ENCODE data around the gene DAPK1. TPM values are rescaled to one million over a fixed set of nuclear protein-coding genes. Genes with fewer than 3 reads are reported as not detected.

The DAPK1 gene
- polyA plus RNA-seq, 2 of the 4 experiments (the other 2 are of a cell fraction) = 55.2 to 67.2 TPM

DNA sequence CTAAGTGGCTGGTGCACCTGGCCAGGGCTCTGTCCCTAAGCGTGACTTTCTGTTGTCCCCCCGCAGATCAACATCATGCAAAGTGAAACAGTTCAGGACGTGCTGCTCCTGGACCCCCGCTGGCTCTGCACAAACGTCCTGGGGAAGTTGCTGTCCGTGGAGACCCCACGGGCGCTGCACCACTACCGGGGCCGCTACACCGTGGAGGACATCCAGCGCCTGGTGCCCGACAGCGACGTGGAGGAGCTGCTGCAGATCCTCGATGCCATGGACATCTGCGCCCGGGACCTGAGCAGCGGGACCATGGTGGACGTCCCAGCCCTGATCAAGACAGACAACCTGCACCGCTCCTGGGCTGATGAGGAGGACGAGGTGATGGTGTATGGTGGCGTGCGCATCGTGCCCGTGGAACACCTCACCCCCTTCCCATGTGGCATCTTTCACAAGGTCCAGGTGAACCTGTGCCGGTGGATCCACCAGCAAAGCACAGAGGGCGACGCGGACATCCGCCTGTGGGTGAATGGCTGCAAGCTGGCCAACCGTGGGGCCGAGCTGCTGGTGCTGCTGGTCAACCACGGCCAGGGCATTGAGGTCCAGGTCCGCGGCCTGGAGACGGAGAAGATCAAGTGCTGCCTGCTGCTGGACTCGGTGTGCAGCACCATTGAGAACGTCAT, 208.5 kb downstream of the DAPK1 start:
- ATAC-seq (no peak), FAIRE-seq (no peak), DNase-seq (ENCODE audit: low read depth in 1 of 2, low spot score in 1 of 2) (no peak)
- no peak overlapping the region for H3K4me2 ChIP-seq
- peaks cover 25% of the 10 kb centered on the region for H3K4me1 ChIP-seq
- TF ChIP-seq ZSCAN20 (CRISPR knock-in tag; IDR thresholded peaks at IDR 0.05) (no peak), HDAC2 (IDR thresholded peaks at IDR 0.05) (no peak), RNF2 (IDR thresholded peaks at IDR 0.05; ENCODE audit: borderline replicate concordance, low read depth) (no peak), KDM1A (IDR thresholded peaks at IDR 0.05; ENCODE audit: low read depth) (no peak), NFE2L2 (conservative IDR thresholded peaks at IDR 0.05; ENCODE audit: low read length) (no peak), NR3C1 (IDR thresholded peaks at IDR 0.05) (no peak)
- TF ChIP-seq, protein P1, sequence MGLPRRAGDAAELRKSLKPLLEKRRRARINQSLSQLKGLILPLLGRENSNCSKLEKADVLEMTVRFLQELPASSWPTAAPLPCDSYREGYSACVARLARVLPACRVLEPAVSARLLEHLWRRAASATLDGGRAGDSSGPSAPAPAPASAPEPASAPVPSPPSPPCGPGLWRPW (IDR thresholded peaks at IDR 0.05) = no peak
- TF ChIP-seq, protein P2, sequence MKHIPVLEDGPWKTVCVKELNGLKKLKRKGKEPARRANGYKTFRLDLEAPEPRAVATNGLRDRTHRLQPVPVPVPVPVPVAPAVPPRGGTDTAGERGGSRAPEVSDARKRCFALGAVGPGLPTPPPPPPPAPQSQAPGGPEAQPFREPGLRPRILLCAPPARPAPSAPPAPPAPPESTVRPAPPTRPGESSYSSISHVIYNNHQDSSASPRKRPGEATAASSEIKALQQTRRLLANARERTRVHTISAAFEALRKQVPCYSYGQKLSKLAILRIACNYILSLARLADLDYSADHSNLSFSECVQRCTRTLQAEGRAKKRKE (CRISPR knock-in tag; IDR thresholded peaks at IDR 0.05; ENCODE audit: low read depth) = no peak
- no peak overlapping the region for H3K27ac ChIP-seq
- WGBS (ENCODE audit: missing lambda C conversion rate) = 93% methylated on average over 22 of the region's 39 CpGs
- no peak overlapping the region for H3K4me3 ChIP-seq
- no peaks in the 10 kb centered on the region for H3K9me3 ChIP-seq
- POLR2A ChIA-PET = no interaction called here
- CTCF ChIA-PET = interaction anchor here (0.7 to 4.0 kb wide), 3 partner anchors 22 to 107 kb away, joined by 3 to 13 read pairs (median 3); no protein-coding TSS in a partner anchor

DNA sequence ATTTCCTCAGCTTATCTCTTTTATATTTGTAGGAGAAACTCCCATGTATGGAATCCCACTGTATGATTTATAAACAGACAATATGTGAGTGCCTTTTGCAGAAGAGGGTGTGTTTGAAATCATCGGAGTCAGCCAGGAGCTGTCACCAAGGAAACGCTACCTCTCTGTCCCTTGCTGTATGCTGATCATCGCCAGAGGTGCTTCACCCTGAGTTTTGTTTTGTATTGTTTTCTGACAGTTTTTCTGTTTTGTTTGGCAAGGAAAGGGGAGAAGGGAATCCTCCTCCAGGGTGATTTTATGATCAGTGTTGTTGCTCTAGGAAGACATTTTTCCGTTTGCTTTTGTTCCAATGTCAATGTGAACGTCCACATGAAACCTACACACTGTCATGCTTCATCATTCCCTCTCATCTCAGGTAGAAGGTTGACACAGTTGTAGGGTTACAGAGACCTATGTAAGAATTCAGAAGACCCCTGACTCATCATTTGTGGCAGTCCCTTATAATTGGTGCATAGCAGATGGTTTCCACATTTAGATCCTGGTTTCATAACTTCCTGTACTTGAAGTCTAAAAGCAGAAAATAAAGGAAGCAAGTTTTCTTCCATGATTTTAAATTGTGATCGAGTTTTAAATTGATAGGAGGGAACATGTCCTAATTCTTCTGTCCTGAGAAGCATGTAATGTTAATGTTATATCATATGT, 210.3 kb downstream of the DAPK1 start:
- WGBS (ENCODE audit: missing lambda C conversion rate) = 83% methylated on average over 6 of the region's 6 CpGs
- H3K4me1 ChIP-seq = peaks cover 37% of the 10 kb centered on the region
- FAIRE-seq (no peak), ATAC-seq (no peak), DNase-seq (ENCODE audit: low read depth in 1 of 2, low spot score in 1 of 2) (no peak)
- CTCF ChIA-PET = interaction anchor here (0.9 to 4.0 kb wide), 3 partner anchors 22 to 105 kb away, joined by 3 to 13 read pairs (median 13); no protein-coding TSS in a partner anchor
- no peaks in the 10 kb centered on the region for H3K9me3 ChIP-seq
- H3K4me2 ChIP-seq = no peak overlapping the region
- POLR2A ChIA-PET = no interaction called here
- no peak for TF ChIP-seq GATA3 (IDR thresholded peaks at IDR 0.05; ENCODE audit: borderline replicate concordance)
- TF ChIP-seq MAFK (IDR thresholded peaks at IDR 0.05; ENCODE audit: partially characterized antibody) = peak; percentile 16
- H3K4me3 ChIP-seq = no peak overlapping the region
- peak overlapping the region in 1 of 2 experiments; percentile 16; a peak in 1 of 6 replicates for H3K27ac ChIP-seq

DNA sequence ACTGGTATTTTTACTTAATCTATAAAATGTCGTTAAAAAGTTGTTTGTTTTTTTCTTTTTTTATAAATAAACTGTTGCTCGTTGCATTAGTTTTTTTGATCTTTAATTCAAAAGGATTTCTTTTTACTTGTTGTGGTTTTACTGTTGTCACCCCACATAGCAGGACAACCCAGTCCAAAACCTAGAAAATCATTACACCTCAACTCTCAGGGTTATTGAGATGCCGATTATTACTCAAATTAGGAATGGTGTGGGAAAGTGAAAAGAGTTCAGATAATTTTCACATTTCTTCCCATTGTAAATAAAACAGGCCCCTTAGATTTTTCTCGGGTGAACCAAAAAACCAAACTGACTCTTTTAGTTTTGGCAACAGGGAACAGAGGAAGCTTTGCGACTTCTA, 210.9 kb downstream of the DAPK1 start:
- DNase-seq (ENCODE audit: low read depth in 1 of 2, low spot score in 1 of 2) = no peak
- no peaks in the 10 kb centered on the region for H3K9me3 ChIP-seq
- WGBS (ENCODE audit: missing lambda C conversion rate) = 84% methylated on average over 5 of the region's 5 CpGs
- ATAC-seq = no peak
- ChIA-PET CTCF (interaction anchor here (0.9 to 2.7 kb wide), 2 partner anchors 23 to 104 kb away, joined by 3 to 13 read pairs; no protein-coding TSS in a partner anchor), POLR2A (no interaction called here)
- H3K4me3 ChIP-seq = no peak overlapping the region
- TF ChIP-seq ZC3H11A (IDR thresholded peaks at IDR 0.05) (no peak), HOXA7 (CRISPR knock-in tag; IDR thresholded peaks at IDR 0.05) (no peak), HOXB5 (CRISPR knock-in tag; IDR thresholded peaks at IDR 0.05) (no peak), CHD4 (IDR thresholded peaks at IDR 0.05; ENCODE audit: borderline replicate concordance) (no peak), NFE2L2 (conservative IDR thresholded peaks at IDR 0.05; ENCODE audit: low read length) (no peak)
- TF ChIP-seq, protein P3, sequence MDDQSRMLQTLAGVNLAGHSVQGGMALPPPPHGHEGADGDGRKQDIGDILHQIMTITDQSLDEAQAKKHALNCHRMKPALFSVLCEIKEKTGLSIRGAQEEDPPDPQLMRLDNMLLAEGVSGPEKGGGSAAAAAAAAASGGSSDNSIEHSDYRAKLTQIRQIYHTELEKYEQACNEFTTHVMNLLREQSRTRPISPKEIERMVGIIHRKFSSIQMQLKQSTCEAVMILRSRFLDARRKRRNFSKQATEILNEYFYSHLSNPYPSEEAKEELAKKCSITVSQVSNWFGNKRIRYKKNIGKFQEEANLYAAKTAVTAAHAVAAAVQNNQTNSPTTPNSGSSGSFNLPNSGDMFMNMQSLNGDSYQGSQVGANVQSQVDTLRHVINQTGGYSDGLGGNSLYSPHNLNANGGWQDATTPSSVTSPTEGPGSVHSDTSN (IDR thresholded peaks at IDR 0.05) = no peak
- H3K4me1 ChIP-seq = peaks cover 36% of the 10 kb centered on the region
- H3K4me2 ChIP-seq = no peak overlapping the region
- no peak for FAIRE-seq
- no peak overlapping the region; a peak in 1 of 6 replicates for H3K27ac ChIP-seq

Measured in A549 (cell line).